Measurements from ENCODE around the gene ANKRD65.
"Not testable (repeated sequence)": the region's sequence is repeated elsewhere in the genome, so short reads cannot be mapped to it uniquely, and the experiment has no call there.

GRCh38 chr1:1428967-1429366, 7.9 kb upstream of the ANKRD65 start:
- not testable (repeated sequence) for TF ChIP-seq CTCF, POLR2A (IDR thresholded peaks at IDR 0.05)

Measured in sigmoid colon (tissue), 3 donors.